UCSD-AML1 (cell line): ENCODE measurements around the gene PALS2.

ENCODE experiments used
- DNase-seq: peaks from one replicate; lab custom pipeline; 2025; ENCODE audit not compliant: unreplicated experiment; lab: John Stamatoyannopoulos, UW

The PALS2 gene, protein sequence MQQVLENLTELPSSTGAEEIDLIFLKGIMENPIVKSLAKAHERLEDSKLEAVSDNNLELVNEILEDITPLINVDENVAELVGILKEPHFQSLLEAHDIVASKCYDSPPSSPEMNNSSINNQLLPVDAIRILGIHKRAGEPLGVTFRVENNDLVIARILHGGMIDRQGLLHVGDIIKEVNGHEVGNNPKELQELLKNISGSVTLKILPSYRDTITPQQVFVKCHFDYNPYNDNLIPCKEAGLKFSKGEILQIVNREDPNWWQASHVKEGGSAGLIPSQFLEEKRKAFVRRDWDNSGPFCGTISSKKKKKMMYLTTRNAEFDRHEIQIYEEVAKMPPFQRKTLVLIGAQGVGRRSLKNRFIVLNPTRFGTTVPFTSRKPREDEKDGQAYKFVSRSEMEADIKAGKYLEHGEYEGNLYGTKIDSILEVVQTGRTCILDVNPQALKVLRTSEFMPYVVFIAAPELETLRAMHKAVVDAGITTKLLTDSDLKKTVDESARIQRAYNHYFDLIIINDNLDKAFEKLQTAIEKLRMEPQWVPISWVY

DNA sequence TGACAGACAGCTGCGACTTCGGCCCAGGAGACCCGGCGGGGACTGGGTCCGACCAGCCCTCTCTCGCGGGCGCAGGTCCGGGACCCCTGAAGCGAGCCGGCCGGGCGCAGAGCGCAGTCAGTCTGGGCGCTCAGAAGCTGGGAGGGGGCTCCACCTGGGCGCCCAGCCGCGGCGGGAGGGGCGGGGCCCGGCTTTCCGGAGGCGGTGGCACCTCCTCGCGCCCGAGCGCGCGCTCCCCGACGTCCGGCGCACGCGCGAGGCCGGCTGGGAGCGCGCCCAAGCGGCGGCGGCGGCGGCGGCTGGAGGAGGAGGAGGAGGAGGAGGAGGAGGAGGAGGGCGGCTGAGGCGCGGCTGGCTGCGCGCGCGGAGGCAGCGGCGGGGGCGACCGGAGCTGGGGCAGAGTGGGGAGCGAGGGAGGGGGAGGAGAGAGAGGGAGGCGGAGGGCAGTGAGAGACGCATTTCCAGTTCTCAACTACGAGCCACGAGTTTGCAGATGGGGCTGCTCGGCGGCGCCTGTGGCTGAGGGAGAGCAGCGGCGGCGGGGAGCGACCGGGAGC lies at the start of gene PALS2:
Gene PALS2 (plus strand): TSS at position 456 of the 557 bp plus-strand sequence. CDS start 50,216 bp downstream, outside the sequence.
- peak; percentile 17 for DNase-seq

DNA sequence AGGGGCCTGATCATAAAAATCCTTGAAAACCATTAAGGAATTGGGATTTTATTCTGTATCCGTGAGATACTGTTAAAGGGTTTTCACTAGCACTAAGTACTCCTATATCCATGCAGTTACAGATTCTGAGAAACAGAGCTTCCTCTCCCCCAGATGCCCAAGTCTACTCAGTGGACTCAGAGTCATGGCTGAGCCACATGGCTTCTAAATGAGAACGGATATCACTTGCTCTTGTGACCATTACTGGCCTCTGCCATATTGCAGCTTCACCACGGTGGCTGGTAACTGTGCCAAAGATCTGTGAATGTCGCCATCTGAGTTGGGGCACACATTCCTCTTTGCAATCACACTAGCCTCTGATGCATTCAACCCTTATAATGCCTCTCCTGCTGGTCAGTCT lies 42.0 kb upstream of the PALS2 start:
- no peak for DNase-seq

DNA sequence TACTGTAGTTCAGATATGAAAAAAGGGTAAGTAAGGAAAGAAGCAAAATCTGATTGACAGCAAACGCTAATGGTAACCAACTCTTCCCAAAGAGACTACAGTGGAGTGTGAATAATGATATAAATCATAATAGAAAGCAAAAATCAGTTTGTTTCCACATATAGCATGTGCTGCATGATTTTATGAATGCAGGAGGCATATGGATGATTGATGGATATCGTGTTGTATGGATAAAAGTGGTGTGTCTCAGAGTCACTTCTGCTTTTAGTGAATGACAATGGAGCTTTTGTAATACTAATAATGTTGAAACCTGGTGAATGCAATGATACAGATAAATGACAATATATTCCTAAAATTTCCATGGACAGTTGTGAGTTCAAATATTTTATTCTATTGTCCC lies 36.6 kb upstream of the PALS2 start:
- DNase-seq = no peak

DNA sequence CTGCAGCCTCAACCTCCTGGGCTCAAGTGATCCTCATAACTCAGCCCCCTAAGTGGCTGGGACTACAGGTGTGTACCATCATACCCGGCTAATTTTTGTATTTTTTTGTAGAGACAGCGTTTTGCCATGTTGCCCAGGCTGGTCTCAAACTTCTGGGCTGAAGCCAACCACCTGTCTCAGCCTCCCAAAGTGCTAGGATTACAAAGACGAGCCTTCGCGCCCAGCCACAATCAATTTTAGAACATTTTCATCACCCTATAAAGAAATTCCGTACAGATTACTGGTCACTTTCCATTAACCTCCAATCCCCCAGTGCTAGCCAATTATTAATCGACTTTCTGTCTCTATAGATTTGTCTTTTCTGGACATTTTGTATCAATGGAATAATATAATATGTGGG lies 32.3 kb upstream of the PALS2 start:
- DNase-seq = no peak

DNA sequence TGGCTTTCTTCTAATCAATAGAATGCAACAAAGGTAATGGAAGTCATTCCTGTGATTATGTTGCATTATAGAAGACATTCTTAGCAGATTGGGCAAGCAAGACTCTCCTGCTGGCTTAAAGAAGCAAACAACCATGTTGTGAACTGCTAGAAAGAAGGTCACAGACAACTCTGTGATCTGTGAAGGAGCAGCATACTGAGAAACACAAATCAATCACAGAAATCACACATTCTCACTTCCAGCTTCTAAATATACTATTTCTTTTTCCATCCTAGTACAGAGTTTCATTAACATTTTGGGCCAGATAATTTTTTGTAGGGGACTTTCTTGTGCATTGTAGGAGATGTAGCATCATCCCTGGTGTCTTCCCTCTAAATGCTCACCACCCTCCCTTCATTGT lies 28.0 kb upstream of the PALS2 start:
- DNase-seq = no peak

DNA sequence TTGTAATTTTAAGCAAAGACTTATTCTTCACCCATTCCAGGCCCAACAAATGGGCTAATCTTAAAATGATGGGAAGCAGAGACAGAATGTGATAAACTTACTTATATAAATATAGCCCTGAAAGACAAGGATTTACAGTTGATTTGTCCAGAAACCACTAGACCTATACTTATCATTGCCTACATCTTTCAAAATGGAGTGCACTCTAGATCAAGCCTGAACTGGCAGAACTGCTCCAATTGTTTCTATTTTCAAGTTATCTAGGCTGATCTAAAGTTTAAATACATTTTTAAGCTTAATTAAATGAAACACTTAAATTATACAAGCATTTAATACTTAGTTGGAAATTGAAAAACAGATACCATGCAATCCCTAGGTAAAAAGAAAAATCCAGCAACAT lies 24.9 kb upstream of the PALS2 start:
- DNase-seq = no peak

DNA sequence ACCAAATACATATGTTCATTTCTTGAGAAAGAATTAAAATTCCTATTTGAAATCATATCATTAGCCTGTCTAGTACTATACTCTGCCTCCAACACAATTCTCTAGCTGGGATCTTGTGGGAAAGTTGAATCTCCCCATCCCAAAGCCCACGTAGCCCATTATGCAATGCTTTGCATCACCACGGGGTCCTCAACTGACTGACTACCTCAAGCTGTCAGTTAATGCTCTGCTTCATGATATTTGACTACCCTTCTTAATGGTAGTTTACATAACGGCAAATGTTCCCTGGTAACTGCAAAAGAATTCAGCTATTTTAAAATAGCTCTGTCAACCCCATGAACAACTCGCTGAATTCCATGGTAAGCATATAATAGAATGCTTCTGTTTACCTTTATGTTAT lies 23.3 kb upstream of the PALS2 start:
- no peak for DNase-seq

DNA sequence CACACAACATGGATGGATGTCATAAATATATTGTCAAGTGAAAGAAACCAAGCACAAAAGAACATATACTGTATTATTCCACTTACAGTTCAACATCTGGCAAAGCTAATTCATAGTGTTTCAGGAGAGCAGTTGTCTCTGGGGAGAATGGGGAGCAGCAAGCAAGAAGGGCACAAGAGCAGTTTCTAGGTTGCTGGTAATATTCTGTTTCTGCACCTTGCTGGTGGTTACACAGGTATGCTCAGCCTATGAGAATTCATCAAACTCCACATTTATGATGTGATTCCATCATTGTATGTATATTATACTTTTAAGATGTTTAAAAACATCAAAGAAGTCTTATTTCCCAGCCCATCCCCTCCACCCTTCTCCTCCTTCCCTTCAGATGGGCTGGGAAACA lies 18.1 kb upstream of the PALS2 start:
- DNase-seq = no peak

DNA sequence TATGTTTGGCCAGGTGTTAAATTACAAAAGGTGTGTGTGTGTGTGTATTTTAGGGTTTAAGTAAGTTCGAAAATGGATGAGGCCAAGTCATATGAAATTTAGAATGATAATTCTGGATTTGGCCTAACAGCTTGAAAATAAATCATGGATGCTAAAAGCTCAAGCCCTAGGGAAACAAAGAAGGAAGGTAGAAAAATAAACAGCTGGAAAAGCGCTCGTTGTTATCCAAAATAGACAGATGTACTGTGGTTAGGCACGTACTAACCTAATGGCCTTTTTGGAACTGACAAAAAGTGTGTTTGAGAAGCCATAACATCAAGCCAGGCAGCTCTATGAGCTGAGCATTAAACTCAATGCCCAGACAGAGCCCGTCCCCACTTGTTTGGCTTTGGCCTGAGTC lies 17.5 kb upstream of the PALS2 start:
- DNase-seq = no peak

DNA sequence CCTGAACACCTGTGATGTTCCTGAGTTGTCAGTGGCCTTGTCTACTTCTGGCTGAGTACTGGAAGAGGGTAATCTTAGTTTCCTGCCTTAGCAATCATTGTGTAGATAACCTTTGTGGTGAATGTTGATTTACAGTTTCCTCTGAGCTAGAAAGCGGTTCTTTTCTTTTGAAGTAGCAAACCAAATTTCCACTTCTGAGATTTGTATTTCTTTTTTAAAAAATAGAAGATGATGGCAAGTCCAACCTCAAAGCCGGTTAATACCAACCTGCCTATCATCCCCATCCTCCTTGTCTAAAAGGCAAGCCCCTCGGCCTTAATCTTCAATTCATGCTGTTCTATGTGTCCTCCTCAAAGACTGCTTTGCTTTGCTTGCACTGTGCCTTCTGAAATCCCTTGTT lies 12.5 kb upstream of the PALS2 start:
- DNase-seq = no peak

DNA sequence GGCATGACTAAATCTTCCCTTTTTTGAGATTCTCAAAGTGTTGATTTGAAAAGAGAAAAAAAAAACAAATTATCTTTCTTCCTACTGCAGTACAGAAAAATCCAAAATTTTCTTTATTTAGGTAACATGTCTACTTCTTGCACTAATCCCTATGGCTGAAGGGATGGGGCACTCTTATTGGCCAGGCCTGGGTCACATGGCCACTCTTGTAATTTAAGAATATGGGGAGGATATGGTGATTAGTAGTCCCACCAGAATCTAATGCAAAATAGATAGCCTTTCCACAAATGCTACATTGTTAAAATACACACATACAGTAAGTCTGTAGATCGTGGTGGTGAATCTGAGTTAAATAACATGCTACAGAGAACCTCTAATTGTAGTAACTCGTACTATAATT lies 7.0 kb upstream of the PALS2 start:
- no peak for DNase-seq

DNA sequence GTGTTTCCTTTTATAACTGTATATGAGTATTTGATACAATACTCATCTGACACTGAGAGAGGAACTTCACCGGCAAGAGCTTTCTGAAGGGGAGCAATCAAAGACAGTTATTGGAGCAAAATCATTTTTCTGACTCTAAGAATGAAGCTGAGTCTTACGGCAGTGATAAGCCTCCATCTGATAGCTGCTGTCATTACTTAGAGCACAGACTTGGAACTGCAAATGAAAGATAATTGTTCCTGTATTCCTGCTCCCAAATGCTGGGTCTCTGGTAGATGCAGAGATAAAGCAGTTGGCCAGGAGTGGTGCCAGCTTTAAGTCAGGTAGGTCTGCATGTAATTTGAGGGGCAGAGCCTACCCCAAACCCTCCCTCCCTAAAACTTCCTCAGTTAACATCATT lies 2.3 kb upstream of the PALS2 start:
- DNase-seq = no peak

DNA sequence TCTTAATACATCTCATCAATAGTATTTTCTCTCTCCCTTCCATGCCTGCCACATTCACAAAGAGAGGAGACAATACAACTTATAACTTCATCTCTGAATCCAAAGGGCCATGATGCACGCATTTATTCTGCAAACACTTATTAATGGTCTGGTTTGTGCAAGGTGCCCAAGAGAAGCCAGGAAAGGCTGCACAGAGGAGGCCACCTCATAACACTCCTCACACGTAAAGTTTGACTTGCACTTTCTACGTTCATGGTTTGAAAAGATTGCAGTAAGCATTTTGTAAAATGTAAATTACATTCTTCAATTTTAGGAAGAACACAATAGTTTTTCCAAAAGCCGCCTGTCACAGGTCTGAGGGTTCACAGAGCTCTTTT lies 1.2 kb upstream of the PALS2 start:
- DNase-seq = no peak

DNA sequence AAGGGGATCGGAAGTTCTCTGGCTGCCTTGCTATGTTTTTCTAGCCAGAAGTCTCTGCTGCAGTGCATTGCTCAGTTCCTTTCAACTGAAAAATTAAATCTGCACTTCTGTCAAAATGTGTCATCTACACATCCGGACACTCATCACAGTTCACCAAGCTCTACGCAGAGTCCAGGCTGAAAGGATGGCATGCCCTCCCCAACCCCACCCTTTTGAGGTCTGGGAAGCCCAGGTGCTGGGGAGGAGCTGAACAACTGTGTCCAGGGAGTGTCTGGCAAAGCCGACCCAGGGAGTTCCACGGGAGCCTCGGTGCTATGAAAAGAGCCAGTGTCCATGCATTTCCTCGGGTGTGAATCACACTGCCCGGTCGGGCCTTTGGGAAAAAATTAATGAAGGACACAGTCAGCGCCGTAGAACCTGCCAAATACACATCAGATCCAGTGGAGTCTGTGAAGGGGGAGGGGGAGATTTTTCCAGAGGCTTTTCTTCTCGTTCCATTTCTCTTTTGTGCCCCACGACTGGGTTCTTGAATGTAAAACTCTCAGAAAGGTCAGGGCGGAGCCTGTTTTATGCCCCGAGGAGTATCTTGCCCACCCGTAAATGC lies 757 bp upstream of the PALS2 start:
- DNase-seq = no peak

DNA sequence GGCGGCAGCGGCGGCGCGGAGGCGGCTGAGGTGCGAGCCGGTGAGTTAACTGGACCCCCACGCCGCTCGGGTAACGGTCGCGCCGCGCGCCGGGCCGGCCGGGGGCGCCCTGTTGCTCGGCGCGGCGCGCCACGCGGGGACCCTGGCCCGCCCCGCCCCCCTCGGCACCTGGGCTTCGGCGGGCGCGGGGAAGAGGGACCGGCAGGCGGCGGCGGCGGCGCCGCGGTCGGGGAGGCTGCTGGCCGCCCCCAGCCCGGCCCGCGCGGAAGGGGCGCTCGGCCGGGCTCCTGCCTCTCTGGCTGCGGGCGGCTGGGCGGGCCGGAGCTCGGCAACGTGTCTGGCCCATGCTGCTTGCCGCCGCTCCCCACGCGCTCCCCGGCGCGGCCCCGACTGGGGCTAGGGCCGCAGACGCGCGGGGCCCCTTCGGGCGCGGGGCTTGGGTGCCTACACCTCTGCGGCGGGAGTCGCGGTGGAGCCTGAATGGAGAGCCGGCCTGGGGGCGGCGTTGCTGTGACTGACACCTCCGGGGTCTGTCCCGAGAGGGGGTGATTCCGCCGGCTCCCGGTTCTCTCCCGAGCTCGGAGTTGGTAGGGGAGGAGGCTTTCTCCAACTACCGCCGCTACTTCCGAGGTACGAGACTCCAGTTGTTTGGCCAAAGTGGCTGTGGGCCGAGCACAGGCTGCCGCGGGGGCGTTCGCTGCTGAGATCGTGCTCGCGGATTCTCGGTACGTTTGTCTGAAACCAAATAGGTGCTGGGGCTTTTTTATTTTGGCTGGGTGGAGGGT lies 494 bp downstream of the PALS2 start:
- DNase-seq = no peak

DNA sequence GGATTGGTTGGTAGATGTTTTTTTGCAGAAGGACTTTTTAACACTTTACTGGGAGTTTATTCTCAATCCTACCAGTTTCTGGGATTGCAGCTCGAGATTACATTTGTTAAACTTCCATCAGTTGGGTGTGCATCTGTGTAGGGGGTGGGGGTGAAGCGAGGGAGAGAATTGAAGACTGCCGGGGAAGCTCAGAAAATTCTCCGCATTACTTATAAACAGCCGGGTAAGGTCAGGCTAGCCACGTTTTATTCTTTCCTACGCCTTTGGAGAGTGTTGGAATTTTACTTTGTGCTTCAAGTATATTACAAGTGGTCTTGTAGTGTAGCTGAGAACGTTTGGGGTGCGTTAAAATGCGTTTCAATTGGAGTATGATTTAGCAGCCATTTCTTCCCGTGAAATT lies 1.1 kb downstream of the PALS2 start:
- no peak for DNase-seq

DNA sequence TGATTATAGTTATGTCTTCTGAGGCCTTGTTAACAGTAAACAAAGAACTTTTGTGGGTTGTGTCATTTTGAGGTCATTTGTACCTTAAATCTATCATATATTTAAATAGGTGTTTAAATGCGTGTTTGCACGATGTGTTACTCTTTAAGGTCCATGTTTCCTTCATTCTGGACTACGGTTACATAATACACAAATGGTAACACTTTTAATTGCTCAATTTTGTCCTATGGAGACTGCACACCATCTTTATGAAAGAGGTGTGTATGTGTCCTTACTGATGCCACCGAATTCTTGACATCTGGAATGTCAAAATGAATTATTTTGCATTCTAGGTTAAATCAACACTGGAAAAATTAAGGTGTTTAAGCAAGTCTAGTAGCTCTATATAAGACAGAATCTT lies 1.7 kb downstream of the PALS2 start:
- DNase-seq = no peak

DNA sequence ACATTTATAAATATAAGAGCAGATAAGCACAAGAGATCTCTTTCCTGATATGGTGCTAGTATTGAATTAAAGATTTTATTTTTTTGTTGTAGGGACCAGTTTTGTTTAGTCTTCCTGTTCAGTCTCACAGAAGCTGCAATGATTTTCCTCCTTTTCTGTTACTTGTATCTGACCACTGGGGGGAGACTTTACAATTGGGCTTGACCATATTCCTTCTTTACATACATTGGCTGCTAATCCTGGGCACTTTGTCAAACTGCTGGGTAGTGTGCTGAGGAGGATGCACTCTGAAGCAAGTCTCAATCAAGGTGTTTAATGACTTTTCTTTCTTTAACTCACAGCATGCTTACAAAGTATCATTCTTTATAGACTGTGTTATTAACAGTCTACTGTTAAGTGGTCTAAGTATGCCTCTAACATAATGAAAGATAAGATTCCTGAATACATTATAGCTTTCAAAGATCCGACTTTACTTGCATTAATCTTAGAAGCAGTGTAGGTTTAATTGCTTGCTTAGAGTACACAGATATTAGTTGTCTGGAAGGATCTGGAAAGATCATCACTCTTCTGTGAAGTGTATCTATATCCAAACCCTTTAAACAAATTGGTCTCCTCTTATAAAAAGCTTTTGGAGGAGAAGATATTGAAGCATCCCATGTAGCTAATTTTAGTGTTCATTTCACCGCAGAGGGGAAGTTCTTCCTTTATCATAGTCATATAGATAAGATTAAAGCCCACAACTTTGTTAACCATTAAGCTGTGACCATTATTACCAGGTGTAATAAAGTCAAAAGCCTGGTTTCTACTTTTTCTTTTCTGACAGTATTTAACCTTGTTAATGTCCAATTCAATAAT lies 3.1 kb downstream of the PALS2 start:
- DNase-seq = no peak

DNA sequence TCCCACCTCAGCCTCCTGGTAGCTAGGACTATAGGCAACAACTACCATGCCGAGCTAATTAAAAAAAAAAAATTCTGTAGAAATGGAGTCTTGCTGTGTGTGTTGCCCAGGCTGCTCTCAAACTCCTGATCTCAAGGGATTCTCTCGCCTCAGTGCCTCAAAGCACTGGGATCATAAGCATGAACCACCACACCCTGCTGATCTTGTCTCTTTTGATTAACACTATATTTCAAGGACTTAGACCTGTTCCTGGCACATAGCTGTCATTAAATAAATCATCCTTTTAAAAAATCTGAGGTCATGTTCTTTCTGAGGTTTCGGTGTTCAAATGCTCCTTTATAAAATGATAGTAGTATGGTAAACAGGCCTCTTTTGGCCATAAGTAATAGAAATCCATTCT lies 4.8 kb downstream of the PALS2 start:
- DNase-seq = no peak

DNA sequence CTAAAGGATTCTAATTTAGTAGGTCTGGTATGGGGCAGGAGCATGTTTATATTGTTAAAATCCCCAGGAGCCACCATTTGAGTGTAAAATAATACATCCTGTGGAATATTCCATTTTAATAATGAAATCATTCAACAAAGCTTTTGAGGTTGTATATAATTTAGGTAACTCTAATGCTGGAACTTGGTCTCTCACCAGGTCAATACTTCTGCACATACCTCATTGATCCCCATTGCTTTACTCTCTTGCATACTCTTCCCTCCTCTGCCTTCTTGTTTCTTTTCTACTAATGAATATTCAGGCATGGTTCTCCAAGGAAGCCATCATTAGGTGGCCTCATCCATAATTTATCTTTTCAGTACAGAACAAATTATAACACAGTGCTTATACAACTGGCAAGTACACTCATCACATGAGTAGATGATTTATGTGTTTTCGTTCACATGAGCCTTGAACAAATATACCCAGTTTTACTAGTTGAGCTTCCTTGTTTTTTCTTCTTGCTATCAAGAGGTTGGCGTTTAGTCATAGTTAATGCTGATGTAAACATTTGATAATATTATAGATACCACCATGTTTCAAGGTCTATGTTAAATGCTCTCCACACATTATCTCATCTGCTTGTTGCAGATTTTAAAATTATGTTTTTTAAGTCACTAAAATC lies 7.2 kb downstream of the PALS2 start:
- DNase-seq = no peak
